ENCODE results near the gene RHOF.

Gene RHOF

GRCh38 chr12:121814429-121815119 is 21.1 kb upstream of the RHOF start:
- TF ChIP-seq POLR2A (IDR thresholded peaks at IDR 0.05; ENCODE audit: extremely low read depth, insufficient read length) (no peak), MYC (IDR thresholded peaks at IDR 0.05; ENCODE audit: low read depth, low read length) (no peak), MAX (IDR thresholded peaks at IDR 0.05; ENCODE audit: low read depth, low read length) (no peak), CTCF (IDR thresholded peaks at IDR 0.05; ENCODE audit: low read depth, low read length) (no peak)
- DNase-seq (ENCODE audit: low read depth) = no peak
- H3K4me3 ChIP-seq (ENCODE audit: low read depth, low read length) = no peak overlapping the region

GRCh38 chr12:121813951-121814350 is 20.5 kb upstream of the RHOF start:
- TF ChIP-seq POLR2A (IDR thresholded peaks at IDR 0.05; ENCODE audit: extremely low read depth, insufficient read length) (no peak), MAX (IDR thresholded peaks at IDR 0.05; ENCODE audit: low read depth, low read length) (no peak), MYC (IDR thresholded peaks at IDR 0.05; ENCODE audit: low read depth, low read length) (no peak), CTCF (IDR thresholded peaks at IDR 0.05; ENCODE audit: low read depth, low read length) (no peak)
- no peak for DNase-seq (ENCODE audit: low read depth)
- H3K4me3 ChIP-seq (ENCODE audit: low read depth, low read length) = no peak overlapping the region

GRCh38 chr12:121812921-121813896 is 19.7 kb upstream of the RHOF start:
- DNase-seq (ENCODE audit: low read depth) = no peak

GRCh38 chr12:121812320-121812871 is 18.9 kb upstream of the RHOF start:
- peak overlapping the region; percentile 62 for H3K4me3 ChIP-seq (ENCODE audit: low read depth, low read length)
- DNase-seq (ENCODE audit: low read depth) = no peak
- TF ChIP-seq MAX (IDR thresholded peaks at IDR 0.05; ENCODE audit: low read depth, low read length) (no peak), MYC (IDR thresholded peaks at IDR 0.05; ENCODE audit: low read depth, low read length) (no peak), CTCF (IDR thresholded peaks at IDR 0.05; ENCODE audit: low read depth, low read length) (no peak), POLR2A (IDR thresholded peaks at IDR 0.05; ENCODE audit: extremely low read depth, insufficient read length) (no peak)

More at GRCh38 chr12:121812921-121813896, 19.7 kb upstream of the RHOF start:
- TF ChIP-seq MAX (IDR thresholded peaks at IDR 0.05; ENCODE audit: low read depth, low read length) (no peak), CTCF (IDR thresholded peaks at IDR 0.05; ENCODE audit: low read depth, low read length) (no peak)
- peak overlapping the region; percentile 17 for H3K4me3 ChIP-seq (ENCODE audit: low read depth, low read length)

GRCh38 chr12:121811434-121812319 is 18.2 kb upstream of the RHOF start:
- peak overlapping the region; percentile 62 for H3K4me3 ChIP-seq (ENCODE audit: low read depth, low read length)
- peak; percentile 91 for DNase-seq (ENCODE audit: low read depth)
- no peak for TF ChIP-seq POLR2A (IDR thresholded peaks at IDR 0.05; ENCODE audit: extremely low read depth, insufficient read length)
- peak; percentile 97 for TF ChIP-seq MYC (IDR thresholded peaks at IDR 0.05; ENCODE audit: low read depth, low read length)
- TF ChIP-seq CTCF (IDR thresholded peaks at IDR 0.05; ENCODE audit: low read depth, low read length) = peak; percentile 85
- peak; percentile 95 for TF ChIP-seq MAX (IDR thresholded peaks at IDR 0.05; ENCODE audit: low read depth, low read length)
